CD4-positive, alpha-beta T cell treated with Interferon alpha-2 for 1 hour (primary cell): ENCODE measurements around the gene SH2B3.
A peak's percentile ranks its signal among the peaks of the same experiment; 100 is the strongest.
"Not testable (repeated sequence)": the region's sequence is repeated elsewhere in the genome, so short reads cannot be mapped to it uniquely, and the experiment has no call there.

Experiments used
- DNase-seq, 2 donors: peaks; one replicate each; pipeline ENCODE4 v3.0.0-alpha.2; 2020 to 2022

The SH2B3 gene

DNA sequence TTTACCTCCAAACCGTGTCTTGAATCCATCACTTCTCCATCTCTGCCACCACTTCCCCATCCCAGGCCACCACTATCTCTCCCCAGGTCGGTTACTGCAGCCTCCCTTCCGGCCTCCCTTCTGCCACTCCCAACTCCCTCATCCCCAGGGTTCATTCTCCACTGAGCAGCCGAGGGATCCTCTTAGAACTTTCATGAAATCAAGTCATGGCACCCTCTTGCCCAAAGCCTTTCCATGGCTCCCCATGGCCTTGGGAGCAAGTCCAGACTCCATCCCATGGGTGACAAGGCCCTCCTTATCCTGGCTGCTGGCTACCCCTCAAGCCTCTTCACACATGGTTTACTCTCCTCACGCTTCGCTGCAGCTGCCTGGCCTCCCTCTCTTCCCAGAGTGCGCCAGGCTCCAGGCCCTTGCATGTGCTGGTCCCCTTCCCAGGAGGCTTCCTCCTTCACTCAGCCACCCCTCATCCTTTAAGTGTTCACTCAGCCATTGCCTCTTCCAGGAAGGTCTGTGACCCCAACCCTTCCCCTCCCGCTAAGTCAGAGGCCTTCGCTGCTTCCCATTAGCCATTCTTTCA lies 17.9 kb upstream of the SH2B3 start:
- no peak for DNase-seq

DNA sequence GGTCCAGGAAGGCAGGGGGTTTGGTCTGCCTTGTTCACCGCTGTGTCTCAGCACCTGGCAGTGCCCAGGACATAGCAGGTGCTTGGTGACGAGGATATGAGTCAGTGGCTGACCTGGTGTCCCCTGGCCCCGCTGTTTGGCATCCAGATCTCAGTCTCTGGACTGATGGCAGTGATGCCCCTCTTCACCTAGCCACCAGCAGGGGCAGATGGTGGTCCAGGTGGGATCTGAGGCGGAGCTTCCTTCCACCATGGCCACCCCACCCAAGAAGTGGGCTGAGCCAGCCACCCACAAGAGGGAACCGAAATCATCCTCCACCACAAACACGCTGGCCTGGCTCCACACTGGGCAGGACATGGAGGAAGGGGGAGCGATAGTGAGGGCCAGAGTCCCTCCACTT lies 16.1 kb upstream of the SH2B3 start:
- no peak for DNase-seq

DNA sequence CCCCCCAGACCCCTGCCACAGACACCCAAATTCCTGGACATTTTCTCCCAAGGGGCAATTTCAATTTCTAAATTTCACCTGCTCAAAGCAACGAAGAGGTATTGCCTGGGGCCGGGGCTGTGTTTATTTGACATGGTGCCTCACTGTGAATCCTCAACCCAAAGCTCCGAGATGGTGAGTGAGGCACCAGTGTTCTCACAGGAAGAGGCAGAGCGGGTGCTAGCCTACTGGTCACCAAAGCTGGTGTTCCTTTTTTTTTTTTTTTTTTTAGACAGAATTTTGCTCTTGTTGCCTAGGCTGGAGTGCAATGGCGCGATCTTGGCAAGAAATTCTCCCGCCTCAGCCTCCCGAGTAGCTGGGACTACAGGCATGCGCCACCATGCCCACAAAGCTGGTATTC lies 14.8 kb upstream of the SH2B3 start:
- DNase-seq, result no peak

DNA sequence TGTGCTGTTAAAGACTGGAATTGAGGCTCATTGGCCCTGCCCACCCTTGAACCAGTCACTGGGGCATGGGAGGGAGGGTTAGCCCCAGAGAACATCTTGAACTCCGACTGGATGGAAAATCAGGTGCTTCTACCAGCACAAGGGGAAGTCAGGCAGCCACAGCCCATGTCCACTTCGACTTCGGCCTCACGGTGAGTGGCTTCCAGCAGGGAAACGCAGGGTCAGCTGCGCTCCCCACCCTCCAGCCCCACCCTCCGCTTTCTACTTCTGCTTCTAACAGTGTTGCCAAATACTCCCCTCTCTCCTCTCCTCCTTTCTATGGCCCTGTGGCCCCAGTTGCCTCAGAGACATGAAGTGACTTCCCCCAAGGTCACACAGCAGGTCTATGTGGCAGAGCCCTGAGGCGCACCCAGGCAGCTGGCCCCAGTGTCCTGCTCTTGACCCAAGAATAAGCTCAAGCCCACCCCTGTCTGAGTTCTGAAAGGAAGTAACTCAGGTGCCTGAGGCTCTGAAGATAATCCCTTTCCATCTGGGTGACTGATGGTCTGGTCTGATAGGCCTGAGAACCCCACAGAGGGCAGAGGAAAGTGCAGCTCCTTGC lies 11.9 kb upstream of the SH2B3 start:
- DNase-seq, result peak in 1 of 2 donors; percentile 55

DNA sequence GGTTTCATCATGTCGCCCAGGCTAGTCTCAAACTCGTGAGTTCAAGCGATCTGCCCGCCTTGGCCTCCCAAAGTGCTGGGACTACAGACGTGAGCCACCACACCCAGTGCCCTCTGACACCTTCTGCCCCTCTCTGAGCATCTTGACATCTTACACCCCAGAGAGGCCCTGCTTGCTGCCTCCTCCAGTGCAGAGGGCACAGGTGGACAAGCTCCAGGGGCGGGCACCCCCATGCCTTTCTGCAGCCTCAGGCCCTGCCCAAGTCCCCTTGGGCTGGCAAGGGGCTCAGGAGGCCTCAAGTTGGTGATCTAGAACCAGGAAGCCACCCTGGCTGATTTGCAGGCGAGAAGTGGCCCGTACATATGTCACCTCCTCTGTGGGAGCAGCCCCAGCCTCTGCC lies 11.2 kb upstream of the SH2B3 start:
- no peak for DNase-seq

DNA sequence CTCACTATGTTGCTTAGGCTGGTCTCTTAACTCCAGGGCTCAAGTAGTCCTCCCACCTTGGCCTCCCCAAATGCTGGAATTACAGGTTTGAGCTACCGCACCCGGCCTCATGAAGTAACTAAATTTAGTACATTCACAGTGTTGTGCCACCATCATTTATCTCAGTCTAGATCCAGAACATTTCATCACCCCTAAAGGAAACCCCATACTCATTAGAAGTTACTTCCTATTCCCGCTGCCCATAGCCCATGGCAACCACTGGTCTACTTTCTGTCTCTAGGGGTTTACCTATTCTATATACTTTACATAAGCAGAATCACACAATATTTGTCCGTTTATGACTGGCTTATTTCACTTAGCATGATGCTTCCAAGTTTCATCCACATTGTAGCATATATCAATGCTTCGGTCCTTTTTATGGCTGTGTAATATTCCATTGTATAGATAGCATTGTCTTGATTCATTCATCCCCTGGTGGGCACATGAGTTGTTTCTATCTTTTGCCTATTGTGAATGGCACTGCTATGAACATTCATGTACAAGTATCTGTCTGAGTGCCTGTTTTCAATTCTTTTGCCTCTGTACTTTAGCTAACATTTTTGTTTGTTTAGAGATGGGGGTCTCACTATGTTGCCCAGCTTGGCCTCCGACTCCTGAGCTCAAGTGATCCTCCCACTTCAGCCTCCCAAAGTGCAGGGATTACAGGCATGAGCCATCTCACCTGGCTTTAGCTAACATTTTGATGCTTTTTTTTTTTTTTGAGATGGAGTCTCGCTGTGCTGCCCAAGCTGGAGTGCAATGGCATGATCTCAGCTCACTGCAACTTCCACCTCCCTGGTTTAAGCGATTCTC lies 10.2 kb upstream of the SH2B3 start:
- DNase-seq, result no peak

DNA sequence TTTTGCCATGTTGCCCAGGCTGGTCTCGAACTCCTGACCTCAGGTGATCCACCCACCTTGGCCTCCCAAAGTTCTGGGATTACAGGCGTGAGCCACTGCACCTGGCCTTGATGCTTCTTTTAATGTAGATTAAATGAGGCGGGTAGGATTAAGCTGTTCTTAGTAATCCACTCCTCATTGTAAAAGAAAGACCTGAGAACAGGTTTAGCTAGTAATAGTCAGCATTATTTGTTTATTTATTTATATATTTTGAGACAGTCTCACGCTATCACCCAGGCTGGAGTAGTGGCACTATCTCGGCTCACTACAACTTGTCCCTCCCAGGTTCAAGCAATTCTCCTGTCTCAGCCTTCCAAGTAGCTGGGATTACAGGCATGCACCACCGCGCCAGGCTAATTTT lies 9.5 kb upstream of the SH2B3 start:
- not testable (repeated sequence) for DNase-seq

DNA sequence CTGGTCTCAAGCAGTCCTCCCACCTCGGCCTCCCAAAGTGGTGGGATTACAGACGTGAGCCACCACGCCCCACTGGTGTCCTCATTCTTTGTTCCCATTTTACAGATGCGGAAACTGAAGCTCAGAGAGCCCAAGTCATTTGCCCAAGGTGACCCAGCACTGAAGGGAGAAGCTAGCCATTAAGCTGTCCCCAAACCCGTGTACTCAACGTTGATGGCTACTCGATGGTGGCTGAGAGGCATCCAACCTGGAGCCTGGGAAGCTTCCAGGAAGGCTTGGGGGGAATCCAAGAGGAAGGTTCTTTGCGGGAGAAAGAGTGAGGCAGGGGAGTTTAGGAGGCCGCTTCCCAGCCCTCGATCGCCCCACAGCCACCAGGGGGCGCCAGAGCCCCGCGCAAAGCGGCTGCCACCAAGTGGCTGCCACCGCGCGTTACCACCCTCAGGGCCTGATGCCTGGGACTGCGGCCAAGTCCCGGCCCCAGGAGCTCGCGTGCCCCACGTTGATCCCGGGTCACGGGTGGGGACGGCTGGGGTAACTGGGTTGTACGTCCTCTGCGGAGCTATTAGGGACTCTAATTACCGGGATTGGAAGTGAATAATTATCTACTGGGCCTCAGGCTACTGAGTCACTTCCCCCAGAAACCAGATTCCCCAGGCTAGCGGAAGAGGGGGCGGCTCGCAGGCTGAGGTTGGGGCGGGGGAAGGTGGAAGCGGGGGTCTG lies 8.8 kb upstream of the SH2B3 start:
- peak; percentile 82 to 88 for DNase-seq

DNA sequence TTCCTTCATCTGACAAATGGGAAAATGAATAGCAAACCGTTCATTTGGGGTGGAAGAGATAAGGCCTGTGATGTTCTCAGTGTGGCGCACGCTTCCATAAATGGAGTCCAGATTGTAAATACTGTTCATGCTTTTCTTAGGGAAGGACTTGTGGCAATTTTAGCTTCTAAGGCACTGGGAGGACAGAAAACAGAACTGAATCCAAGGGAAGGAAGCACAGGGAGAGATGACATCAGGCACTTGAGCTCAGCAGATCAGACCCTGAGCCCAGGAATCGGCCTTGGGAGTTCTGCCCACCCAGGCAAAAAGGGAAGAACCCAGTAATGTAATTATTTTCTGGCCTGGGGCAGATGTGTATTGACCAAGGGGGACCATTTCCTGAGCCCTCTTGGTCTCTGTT lies 7.2 kb upstream of the SH2B3 start:
- no peak for DNase-seq

DNA sequence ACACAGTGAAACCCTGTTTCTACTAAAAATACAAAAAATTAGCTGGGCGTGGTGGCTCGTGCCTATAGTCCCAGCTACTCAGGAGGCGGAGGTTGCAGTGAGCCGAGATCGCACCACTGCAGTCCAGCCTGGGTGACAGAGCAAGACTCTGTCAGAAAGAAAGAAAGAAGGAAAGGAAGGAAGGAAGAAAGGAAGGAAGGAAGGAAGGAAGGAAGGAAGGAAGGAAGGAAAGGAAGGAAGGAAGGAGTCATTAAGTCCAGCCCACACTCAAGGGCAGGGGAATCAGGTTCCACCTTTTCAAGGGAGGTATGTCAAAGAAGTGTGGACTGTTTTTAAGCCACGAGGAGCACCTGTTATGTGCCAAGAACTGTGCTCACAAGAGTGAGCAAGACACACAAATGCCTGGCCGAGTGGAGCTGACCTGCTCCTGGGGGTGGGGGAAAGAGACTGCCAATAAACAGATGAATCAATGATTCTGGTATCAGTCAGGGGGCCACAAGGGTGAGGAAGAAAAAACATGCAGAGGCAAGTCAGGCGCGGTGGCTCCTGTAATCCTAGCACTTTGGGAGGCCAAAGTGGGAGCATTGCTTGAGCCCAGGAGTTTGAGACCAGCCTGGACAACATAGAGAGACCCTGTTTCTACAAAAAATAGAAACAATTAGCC lies 5.8 kb upstream of the SH2B3 start:
- DNase-seq, result not testable (repeated sequence)

DNA sequence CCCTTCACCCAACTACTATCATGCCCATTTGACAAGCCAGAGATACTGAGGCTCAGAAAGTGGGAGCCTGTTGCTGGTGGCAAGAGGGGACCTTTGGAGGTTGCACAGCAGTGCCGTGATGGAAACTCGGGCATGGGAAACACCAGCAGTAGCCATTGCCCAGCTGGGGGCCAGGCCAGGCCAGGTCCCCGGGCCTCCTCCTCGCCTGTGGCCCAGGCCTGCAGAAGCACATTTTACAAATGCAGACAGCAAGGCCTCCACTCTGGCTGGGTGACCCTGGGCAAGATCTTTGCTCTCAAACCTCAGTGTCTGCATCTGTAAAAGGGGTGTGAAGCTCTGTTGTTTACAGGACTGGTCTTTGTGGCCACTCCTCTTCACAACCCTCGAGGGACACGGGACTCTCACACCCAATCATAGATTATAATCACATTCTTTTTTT lies 4.5 kb upstream of the SH2B3 start:
- no peak for DNase-seq

DNA sequence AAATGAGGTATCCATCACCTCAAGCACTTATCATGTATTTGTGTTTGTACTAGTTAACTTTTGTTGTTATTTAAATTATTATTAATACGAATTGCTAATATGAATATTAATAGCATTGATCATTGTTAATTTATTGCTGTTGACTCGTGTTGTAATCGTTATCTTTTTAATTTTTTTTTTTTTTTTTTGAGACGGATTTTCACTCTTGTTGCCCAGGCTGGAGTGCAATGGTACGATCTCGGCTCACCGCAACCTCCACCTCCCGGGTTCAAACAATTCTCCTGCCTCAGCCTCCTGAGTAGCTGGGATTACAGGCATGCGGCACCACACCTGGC lies 3.3 kb upstream of the SH2B3 start:
- DNase-seq, result not testable (repeated sequence)

DNA sequence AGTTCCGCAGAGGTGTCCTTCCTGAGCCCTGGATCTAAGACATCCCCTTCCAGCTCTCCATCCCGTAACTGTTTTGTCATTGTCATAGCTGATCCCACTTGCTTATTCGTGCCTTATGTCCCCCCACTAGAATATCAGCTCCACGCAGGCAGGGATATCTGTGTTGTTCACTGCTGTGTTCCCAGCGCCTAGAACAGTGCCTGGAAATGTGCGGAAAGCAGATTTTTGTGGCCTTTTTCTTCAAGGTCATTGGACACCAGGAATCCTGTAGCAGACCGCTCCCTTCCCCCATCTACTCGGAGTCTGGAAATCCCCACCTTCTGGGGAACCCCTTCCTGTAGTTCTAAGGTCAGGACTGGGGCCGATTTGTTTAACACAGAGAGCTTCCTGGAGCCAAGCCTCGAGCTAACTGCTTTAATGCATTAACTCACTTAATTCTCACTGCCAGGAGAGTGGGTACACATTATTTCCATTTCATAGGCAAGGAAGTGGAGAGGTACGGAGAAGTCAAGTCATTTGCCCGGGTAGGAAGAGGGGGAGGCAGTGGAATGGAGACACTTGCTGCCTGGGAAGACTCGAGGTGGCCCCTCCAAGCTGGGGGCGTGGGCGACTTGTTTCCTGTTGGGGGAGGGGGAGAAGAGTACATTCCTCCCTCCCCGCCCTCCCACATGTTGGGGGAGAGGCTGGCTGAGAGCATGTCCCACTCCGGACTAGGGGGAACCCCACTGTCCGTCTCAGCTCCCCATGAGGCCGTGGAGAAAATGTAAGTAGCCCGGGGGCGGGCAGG lies 1.2 kb upstream of the SH2B3 start:
- peak; percentile 33 to 71 for DNase-seq

DNA sequence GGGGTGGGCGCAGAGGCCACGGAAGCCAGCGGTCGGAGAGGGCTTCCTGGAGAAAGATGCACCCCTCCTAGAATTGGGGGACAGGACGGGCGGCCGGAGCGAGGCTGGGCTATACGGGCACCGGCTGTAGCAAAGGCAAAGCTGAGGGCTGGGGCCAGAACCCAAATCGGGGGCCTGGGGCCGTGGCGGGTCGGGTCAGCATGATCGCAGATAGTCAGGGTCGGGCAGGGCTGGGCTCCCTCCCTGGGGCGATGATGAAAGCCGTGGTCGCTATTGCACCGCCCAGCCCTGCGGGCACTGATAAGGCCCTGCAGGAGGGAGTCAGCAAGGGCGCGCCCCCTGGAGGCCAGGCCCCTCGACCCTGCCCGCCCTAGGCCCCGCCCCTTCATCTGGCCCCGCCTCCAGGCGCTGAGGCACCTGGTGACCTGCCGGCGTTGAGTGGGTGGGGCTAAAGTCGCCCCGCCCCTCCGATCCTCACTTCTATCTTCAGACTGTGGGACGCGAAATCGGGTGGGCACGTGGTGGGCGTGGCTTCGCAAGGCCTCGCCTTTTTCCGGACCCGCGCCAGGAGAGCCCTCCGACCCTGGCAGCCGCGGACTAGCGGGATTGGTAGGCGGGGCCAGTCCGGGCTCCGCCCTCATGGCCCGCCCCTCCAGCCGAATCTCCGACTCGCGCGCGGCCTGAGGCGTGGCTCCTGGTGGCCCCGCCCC lies 419 bp upstream of the SH2B3 start:
- DNase-seq, result peak; percentile 98

DNA sequence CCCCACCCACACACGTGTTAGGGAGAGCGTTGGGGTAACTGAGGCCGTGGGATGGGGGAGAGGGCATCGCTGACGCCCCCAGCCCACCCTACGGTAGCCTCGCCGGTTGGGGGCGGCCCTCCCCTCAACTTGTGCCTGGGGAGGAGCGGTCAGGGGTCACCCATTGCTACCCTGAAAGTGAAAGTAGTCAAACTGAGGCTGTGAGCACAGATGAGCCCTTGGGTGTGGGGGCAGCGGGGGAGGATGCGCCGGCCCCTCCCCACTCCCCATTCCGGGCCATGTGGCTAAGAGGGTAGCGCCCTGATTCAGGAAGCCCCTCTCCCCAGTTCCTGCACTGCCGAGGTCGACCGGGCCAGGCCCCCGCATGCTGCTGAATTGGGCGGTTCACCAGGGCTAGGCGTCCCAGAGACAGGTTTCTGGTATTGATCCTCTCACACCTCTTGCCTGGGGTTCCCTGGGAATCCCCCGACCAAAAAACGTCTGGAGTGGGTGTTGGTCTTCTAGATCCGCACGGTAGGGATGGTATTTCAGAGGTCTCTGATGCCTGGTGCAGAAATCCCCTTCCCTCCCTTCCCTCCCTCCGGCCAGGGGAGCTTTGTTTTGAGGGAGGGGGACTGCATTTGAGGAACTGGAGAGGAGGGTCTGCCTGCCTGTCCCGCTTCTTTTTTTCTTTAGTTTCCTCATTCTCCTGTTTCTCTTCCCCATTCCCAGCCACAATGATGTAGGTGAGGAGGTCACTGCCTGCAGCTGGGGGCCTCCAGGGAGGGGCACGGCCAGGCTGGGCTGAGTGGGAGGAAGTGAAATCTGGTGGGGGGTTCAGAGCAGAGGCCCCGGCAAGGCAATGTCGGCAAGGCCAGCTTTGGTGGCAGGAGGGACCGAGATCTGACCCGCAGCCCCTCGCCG lies 1.0 kb downstream of the SH2B3 start:
- DNase-seq, result peak; percentile 58 to 70

DNA sequence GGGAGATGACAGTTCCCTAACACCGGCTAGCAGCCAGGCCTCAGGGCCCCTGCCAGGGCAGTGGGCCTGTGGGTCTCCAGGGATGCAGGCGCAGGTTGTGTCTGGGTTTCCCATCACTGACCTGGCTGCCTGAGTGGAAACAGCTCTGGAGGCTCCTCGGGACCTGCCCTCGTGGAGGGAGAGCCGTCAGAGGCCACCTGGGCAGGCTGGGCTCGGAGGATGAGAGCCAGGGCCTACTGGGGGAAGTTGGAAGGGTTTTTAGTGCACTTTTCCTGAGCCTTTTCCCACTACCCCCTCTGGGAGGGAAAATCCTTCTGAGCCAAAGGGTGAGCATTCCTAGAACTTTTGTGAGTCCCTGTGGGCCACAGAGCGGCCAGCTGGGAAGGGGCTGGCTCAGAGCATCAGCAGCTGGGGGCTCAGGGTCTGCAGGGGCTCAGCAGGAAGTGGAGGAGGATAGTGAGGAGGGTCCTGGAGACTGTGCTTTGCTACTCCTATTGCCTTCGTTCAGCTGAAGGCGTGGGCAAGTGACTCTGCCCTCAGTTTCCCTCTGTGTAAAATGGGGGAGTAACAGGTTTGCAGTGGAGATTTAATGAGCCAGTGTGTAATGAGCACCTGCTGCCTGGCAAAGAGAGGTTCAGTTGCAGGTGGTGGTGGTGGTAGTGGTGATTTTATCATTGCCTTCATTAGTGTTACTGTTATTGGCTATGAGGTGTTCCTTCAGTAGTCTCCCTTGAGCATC lies 1.8 kb downstream of the SH2B3 start:
- DNase-seq, result no peak

DNA sequence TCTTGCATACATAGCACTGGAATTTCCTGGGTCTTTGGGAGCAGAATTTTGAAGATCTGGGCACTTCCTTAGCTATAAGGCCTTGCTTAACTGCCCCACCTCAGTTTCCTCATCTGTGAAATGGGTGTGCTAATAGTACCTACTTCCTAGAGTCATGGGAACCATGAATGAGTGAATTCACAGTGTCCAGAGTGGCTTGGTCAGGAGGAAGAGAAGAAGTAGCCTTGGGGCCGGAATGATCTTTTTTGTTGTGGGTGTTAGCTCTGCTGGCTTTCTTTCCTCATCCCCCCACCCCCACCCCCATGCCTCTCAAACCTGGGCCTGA lies 2.4 kb downstream of the SH2B3 start:
- no peak for DNase-seq

DNA sequence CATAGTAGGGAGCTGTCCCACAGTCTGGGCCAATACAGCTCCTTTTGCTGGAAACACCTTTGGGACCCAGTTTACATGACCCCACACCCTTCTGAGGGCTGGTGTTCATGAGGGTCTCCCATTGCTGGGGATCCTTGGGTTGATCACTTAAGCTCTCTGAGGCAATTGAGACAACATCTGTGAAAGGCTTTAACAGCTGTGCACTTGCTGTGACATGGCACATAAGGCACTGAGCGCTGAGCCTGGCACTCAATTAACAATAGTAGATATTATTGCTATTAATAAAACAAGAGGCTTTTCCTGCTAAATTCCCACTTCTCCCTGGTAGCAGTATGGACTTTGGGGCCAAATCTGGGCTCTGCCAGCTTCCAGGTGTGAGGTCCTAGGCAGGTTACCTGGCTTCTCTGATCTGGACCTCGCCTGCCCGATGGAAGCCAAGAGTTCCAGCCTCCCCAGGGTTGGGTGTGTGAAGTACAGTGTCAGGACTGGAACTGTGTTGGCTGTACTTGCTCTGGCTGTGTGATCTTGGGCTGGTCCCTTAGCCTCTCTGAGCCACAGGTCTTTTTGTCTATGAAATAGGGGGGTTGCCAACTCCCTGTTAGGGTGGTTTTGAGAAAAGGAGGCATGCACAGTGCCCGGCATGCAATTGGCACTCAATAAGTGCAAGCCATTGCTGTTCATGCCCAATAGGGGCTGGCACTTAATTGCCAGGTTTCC lies 3.1 kb downstream of the SH2B3 start:
- DNase-seq, result no peak

DNA sequence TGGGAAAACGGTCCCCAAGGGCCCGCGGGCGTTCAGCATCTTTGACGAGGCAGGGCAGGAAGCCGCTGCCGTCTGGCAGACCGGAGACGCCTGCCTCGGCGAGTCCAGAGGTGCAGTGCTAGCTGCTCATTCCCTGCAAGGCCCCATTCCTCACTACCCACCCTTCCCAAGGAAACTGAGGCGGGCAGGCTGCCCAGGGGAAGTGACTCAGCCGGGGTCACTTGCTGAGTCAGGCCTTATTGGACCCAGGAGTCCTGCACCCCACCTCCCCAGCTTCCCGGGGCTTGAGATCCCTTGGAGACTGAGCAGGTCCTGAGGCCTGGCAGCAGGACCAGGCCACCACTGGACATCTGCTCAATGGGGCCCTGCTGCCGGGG lies 3.7 kb downstream of the SH2B3 start:
- no peak for DNase-seq
